AG04450 (cell line): Measurements from ENCODE around the gene LDB3. TPM values are rescaled to one million over a fixed set of nuclear protein-coding genes. Genes with fewer than 3 reads are reported as not detected.

Source experiments
- CTCF ChIA-PET: fragments of 300-600, 350-600 bp; formaldehyde crosslinking; extraction: SDS; loops from one replicate; lab custom pipeline; 2022; ENCODE audit warnings: antibody characterized with exemption, inconsistent platforms; lab: Charles Lee
- POLR2A ChIA-PET: fragments of 350-600 bp; formaldehyde crosslinking; extraction: SDS; loops from one replicate; lab custom pipeline; 2021; ENCODE audit warnings: antibody characterized with exemption, inconsistent platforms; lab: Yijun Ruan, JAX
- DNase-seq: peaks from one replicate; pipeline ENCODE4 v3.0.0-alpha.2; 2011; ENCODE audit warnings: low read depth, low spot score
- H3K27ac ChIP-seq: one replicate; pipeline ENCODE4 v1.5.1; 2012; ENCODE audit warnings: low read depth, low read length, control low read depth
- H3K27me3 ChIP-seq: one replicate; pipeline ENCODE4 v1.6.0; 2012; ENCODE audit warnings: low read length; ENCODE audit not compliant: control insufficient read depth, insufficient read depth
- H3K4me3 ChIP-seq: 2 replicates; pipeline ENCODE4 v1.5.1; 2011; ENCODE audit warnings: mild to moderate bottlenecking, low read depth, low read length, control low read depth
- H3K9me3 ChIP-seq: 2 replicates; pipeline ENCODE4 v1.5.1; 2012; ENCODE audit warnings: low read length; ENCODE audit not compliant: control insufficient read depth, insufficient read depth
- CTCF ChIP-seq: IDR thresholded peaks from 2 replicates; pipeline ENCODE4 v1.5.1; 2011; ENCODE audit warnings: low read depth, low read length, control low read depth, inconsistent platforms
- polyA plus RNA-seq: library from polyadenylated mRNA; depleted of rRNA; stranded (reverse); fragments of >200 nt; gene quantifications from 2 replicates; pipeline ENCODE4 v1.2.3, GENCODE V29; 2011

Gene LDB3
- polyA plus RNA-seq, 1 experiment: 0.46 TPM

- H3K9me3 ChIP-seq: no peaks in the 10 kb centered on the region; the same call in 1 of the 2 replicates
- no peaks in the 10 kb centered on the region for H3K27me3 ChIP-seq
- POLR2A ChIA-PET: no interaction called here
- no peak overlapping the region for H3K27ac ChIP-seq
- CTCF ChIA-PET: no interaction called here
- no peak for DNase-seq
- H3K4me3 ChIP-seq: no peak overlapping the region
- TF ChIP-seq CTCF: no peak
Observed at GRCh38 chr10:86721232-86721631, 52.9 kb downstream of the LDB3 start.

GRCh38 chr10:86723009-86723408 lies 54.7 kb downstream of the LDB3 start:
- Histone ChIP-seq H3K4me3 (no peak overlapping the region), H3K27me3 (peaks cover 2% of the 10 kb centered on the region), H3K9me3 (no peaks in the 10 kb centered on the region), H3K27ac (no peak overlapping the region)
- TF ChIP-seq CTCF: no peak
- POLR2A ChIA-PET: interaction anchor here (1.2 kb wide), 1 partner anchor 29 kb away, joined by 3 read pairs; no protein-coding TSS in a partner anchor
- CTCF ChIA-PET: interaction anchor here (0.9 kb wide), 1 partner anchor 10 kb away, joined by 3 read pairs; no protein-coding TSS in a partner anchor
- no peak for DNase-seq

- Histone ChIP-seq H3K9me3 (no peaks in the 10 kb centered on the region), H3K4me3 (no peak overlapping the region), H3K27me3 (peaks cover 2% of the 10 kb centered on the region), H3K27ac (no peak overlapping the region)
- CTCF ChIA-PET: interaction anchor here (0.6 kb wide), 1 partner anchor 176 kb away, joined by 3 read pairs; no protein-coding TSS in a partner anchor
- POLR2A ChIA-PET: no interaction called here
- no peak for TF ChIP-seq CTCF
- DNase-seq: no peak
Observed at GRCh38 chr10:86724445-86724844, 56.1 kb downstream of the LDB3 start.

GRCh38 chr10:86725980-86726676 lies 57.8 kb downstream of the LDB3 start:
- DNase-seq: no peak
- CTCF ChIA-PET: interaction anchor here (0.6 kb wide), 2 partner anchors 27 to 174 kb away, joined by 4 to 12 read pairs; no protein-coding TSS in a partner anchor
- Histone ChIP-seq H3K27ac (no peak overlapping the region), H3K9me3 (no peaks in the 10 kb centered on the region), H3K27me3 (peaks cover 2% of the 10 kb centered on the region), H3K4me3 (no peak overlapping the region)
- POLR2A ChIA-PET: no interaction called here
- no peak for TF ChIP-seq CTCF

- no peak for DNase-seq
- ChIA-PET CTCF (interaction anchor here (0.6 kb wide), 1 partner anchor 27 kb away, joined by 12 read pairs; no protein-coding TSS in a partner anchor), POLR2A (no interaction called here)
- Histone ChIP-seq H3K4me3 (no peak overlapping the region), H3K27ac (no peak overlapping the region), H3K9me3 (no peaks in the 10 kb centered on the region), H3K27me3 (peaks cover 2% of the 10 kb centered on the region)
- TF ChIP-seq CTCF: no peak
Observed at GRCh38 chr10:86726677-86726999, 58.3 kb downstream of the LDB3 start.
